RWPE2 (cell line): ENCODE data around the gene YPEL2.

ENCODE experiments used
- ATAC-seq: fragments of 200-7000 bp; cut with Tn5 transposase; 3 replicates; pipeline ENCODE4 v1.9.1; 2021; ENCODE audit warnings: low read depth
- DNase-seq: peaks from one replicate; pipeline ENCODE4 v3.0.0-alpha.2; 2020; ENCODE audit warnings: low spot score
- H3K27ac ChIP-seq: fragments of 450-650 bp; 2 replicates; pipeline ENCODE4 v1.5.1; 2017; ENCODE audit warnings: mild to moderate bottlenecking; ENCODE audit not compliant: poor library complexity, severe bottlenecking
- H3K27me3 ChIP-seq: fragments of 250-450 bp; sonication (Bioruptor Pico); 2 replicates; pipeline ENCODE4 v1.5.1; 2021; ENCODE audit warnings: mild to moderate bottlenecking, moderate library complexity; ENCODE audit not compliant: insufficient read depth, poor library complexity, severe bottlenecking
- H3K36me3 ChIP-seq: fragments of 250-450 bp; sonication (Bioruptor Pico); 2 replicates; pipeline ENCODE4 v1.5.1; 2020; ENCODE audit warnings: low read depth, mild to moderate bottlenecking, moderate library complexity
- H3K4me1 ChIP-seq: fragments of 250-450 bp; sonication (Bioruptor Pico); 2 replicates; pipeline ENCODE4 v1.5.1; 2021; ENCODE audit warnings: mild to moderate bottlenecking, moderate library complexity; ENCODE audit not compliant: insufficient read depth, poor library complexity, severe bottlenecking
- H3K4me3 ChIP-seq: fragments of 250-450 bp; sonication (Bioruptor Pico); 2 replicates; pipeline ENCODE4 v1.5.1; 2021; ENCODE audit warnings: mild to moderate bottlenecking, moderate library complexity; ENCODE audit not compliant: severe bottlenecking
- H3K9me3 ChIP-seq: fragments of 250-450 bp; sonication (Bioruptor Pico); 2 replicates; pipeline ENCODE4 v1.5.1; 2021; ENCODE audit warnings: mild to moderate bottlenecking, moderate library complexity; ENCODE audit not compliant: severe bottlenecking
- CTCF ChIP-seq: fragments of 450-650 bp; IDR thresholded peaks from one replicate; pipeline ENCODE4 v1.5.1; 2017; ENCODE audit warnings: mild to moderate bottlenecking, moderate library complexity; ENCODE audit not compliant: poor library complexity, severe bottlenecking

Gene YPEL2

GRCh38 chr17:59345476-59345875 lies 14.0 kb downstream of the YPEL2 start:
- Histone ChIP-seq H3K27ac (no peak overlapping the region), H3K9me3 (no peaks in the 10 kb centered on the region), H3K4me1 (no peaks in the 10 kb centered on the region), H3K27me3 (no peaks in the 10 kb centered on the region), H3K36me3 (no peaks in the 10 kb centered on the region), H3K4me3 (no peak overlapping the region)
- ATAC-seq (no peak), DNase-seq (no peak)
- no peak for TF ChIP-seq CTCF

- no peak for DNase-seq
Observed at GRCh38 chr17:59346341-59346740, 14.9 kb downstream of the YPEL2 start.

GRCh38 chr17:59346876-59347407 lies 15.5 kb downstream of the YPEL2 start:
- no peak overlapping the region for H3K4me3 ChIP-seq
- no peaks in the 10 kb centered on the region for H3K27me3 ChIP-seq
- H3K4me1 ChIP-seq, result no peaks in the 10 kb centered on the region
- ATAC-seq, result no peak
- no peak overlapping the region for H3K27ac ChIP-seq
- no peak for TF ChIP-seq CTCF
- no peak for DNase-seq
- no peaks in the 10 kb centered on the region for H3K9me3 ChIP-seq
- no peaks in the 10 kb centered on the region for H3K36me3 ChIP-seq

More at GRCh38 chr17:59346341-59346740, 14.9 kb downstream of the YPEL2 start:
- Histone ChIP-seq H3K27me3 (no peaks in the 10 kb centered on the region), H3K27ac (no peak overlapping the region), H3K9me3 (no peaks in the 10 kb centered on the region), H3K4me3 (no peak overlapping the region), H3K36me3 (no peaks in the 10 kb centered on the region), H3K4me1 (no peaks in the 10 kb centered on the region)
- no peak for ATAC-seq
- TF ChIP-seq CTCF, result no peak

- H3K4me3 ChIP-seq, result no peak overlapping the region
- no peaks in the 10 kb centered on the region for H3K9me3 ChIP-seq
- TF ChIP-seq CTCF, result no peak
- DNase-seq (no peak), ATAC-seq (no peak)
- no peak overlapping the region for H3K27ac ChIP-seq
- no peaks in the 10 kb centered on the region for H3K27me3 ChIP-seq
- H3K4me1 ChIP-seq, result no peaks in the 10 kb centered on the region
- H3K36me3 ChIP-seq, result no peaks in the 10 kb centered on the region
Observed at GRCh38 chr17:59347975-59348391, 16.5 kb downstream of the YPEL2 start.

GRCh38 chr17:59349178-59349577 lies 17.7 kb downstream of the YPEL2 start:
- no peak for TF ChIP-seq CTCF
- no peaks in the 10 kb centered on the region for H3K27me3 ChIP-seq

More at GRCh38 chr17:59349178-59349577, 17.7 kb downstream of the YPEL2 start:
- Histone ChIP-seq H3K27ac (no peak overlapping the region), H3K36me3 (no peaks in the 10 kb centered on the region), H3K4me1 (no peaks in the 10 kb centered on the region), H3K4me3 (no peak overlapping the region), H3K9me3 (no peaks in the 10 kb centered on the region)
- ATAC-seq (no peak), DNase-seq (no peak)
